Stimulated activated effector memory CD8-positive, alpha-beta T cell treated with anti-CD3 and anti-CD28 coated beads, Interleukin-12 subunit alpha, Interleukin-12 subunit beta, amount 100 ng/mL, for 72 hours (primary cell): ENCODE measurements around the gene MORN3.
"Not testable (repeated sequence)": the region's sequence is repeated elsewhere in the genome, so short reads cannot be mapped to it uniquely, and the experiment has no call there.

Source experiments
- ATAC-seq: fragments of 150-1000 bp; cut with Tn5 transposase; 2 replicates; pipeline ENCODE4 v1.10.0; 2021
- DNase-seq, 2 donors: peaks; one replicate each; pipeline ENCODE4 v3.0.0; 2021 to 2022; ENCODE audit warnings: low spot score in 2 of 2
- H3K27ac Mint-ChIP-seq: one replicate; pipeline ENCODE4 v1.8.0; 2022; ENCODE audit warnings: mild to moderate bottlenecking, mixed read lengths
- H3K36me3 Mint-ChIP-seq: one replicate; pipeline ENCODE4 v1.8.0; 2022; ENCODE audit warnings: mild to moderate bottlenecking, mixed read lengths
- H3K4me1 Mint-ChIP-seq: one replicate; pipeline ENCODE4 v1.8.0; 2022; ENCODE audit warnings: mixed read lengths
- H3K4me3 Mint-ChIP-seq: one replicate; pipeline ENCODE4 v1.8.0; 2022; ENCODE audit warnings: mild to moderate bottlenecking, mixed read lengths
- H3K9me3 Mint-ChIP-seq: one replicate; pipeline ENCODE4 v1.8.0; 2022; ENCODE audit warnings: mixed read lengths

MORN3 gene

GRCh38 chr12:121663610-121663929 is 5.9 kb downstream of the MORN3 start:
- H3K9me3 Mint-ChIP-seq: no peaks in the 10 kb centered on the region
- H3K4me1 Mint-ChIP-seq: peaks cover 60% of the 10 kb centered on the region
- peak overlapping the region; percentile 97 for H3K27ac Mint-ChIP-seq
- H3K36me3 Mint-ChIP-seq: peaks cover 39% of the 10 kb centered on the region
- peak overlapping the region; percentile 97 for H3K4me3 Mint-ChIP-seq
- DNase-seq: no peak
- ATAC-seq: no peak

GRCh38 chr12:121661353-121662105 is 7.9 kb downstream of the MORN3 start:
- not testable (repeated sequence) for ATAC-seq, H3K9me3 Mint-ChIP-seq, DNase-seq, H3K4me3 Mint-ChIP-seq
- H3K4me1 Mint-ChIP-seq: peaks cover 71% of the 10 kb centered on the region
- peaks cover 29% of the 10 kb centered on the region for H3K36me3 Mint-ChIP-seq
- H3K27ac Mint-ChIP-seq: peak overlapping the region; percentile 99

- peak overlapping the region; percentile 57 for H3K27ac Mint-ChIP-seq
- H3K4me1 Mint-ChIP-seq: peaks cover 64% of the 10 kb centered on the region
- H3K9me3 Mint-ChIP-seq: no peaks in the 10 kb centered on the region
- ATAC-seq (peak; percentile 81), DNase-seq (peak in 1 of 2 donors; percentile 70)
- peak overlapping the region; percentile 78 for H3K4me3 Mint-ChIP-seq
- H3K36me3 Mint-ChIP-seq: peaks cover 12% of the 10 kb centered on the region
Measured at GRCh38 chr12:121657305-121658008, 12.0 kb downstream of the MORN3 start.

- H3K4me3 Mint-ChIP-seq: no peak overlapping the region
- no peaks in the 10 kb centered on the region for H3K9me3 Mint-ChIP-seq
- no peak for DNase-seq
- peaks cover 14% of the 10 kb centered on the region for H3K36me3 Mint-ChIP-seq
- peaks cover 62% of the 10 kb centered on the region for H3K4me1 Mint-ChIP-seq
- no peak for ATAC-seq
- H3K27ac Mint-ChIP-seq: no peak overlapping the region
Measured at GRCh38 chr12:121656122-121656521, 13.3 kb downstream of the MORN3 start.

GRCh38 chr12:121653999-121654398 is 15.5 kb downstream of the MORN3 start:
- Mint-ChIP-seq H3K4me1 (peaks cover 64% of the 10 kb centered on the region), H3K9me3 (no peaks in the 10 kb centered on the region), H3K4me3 (no peak overlapping the region), H3K27ac (peak overlapping the region; percentile 63), H3K36me3 (peaks cover 24% of the 10 kb centered on the region)
- ATAC-seq (no peak), DNase-seq (no peak)

DNA sequence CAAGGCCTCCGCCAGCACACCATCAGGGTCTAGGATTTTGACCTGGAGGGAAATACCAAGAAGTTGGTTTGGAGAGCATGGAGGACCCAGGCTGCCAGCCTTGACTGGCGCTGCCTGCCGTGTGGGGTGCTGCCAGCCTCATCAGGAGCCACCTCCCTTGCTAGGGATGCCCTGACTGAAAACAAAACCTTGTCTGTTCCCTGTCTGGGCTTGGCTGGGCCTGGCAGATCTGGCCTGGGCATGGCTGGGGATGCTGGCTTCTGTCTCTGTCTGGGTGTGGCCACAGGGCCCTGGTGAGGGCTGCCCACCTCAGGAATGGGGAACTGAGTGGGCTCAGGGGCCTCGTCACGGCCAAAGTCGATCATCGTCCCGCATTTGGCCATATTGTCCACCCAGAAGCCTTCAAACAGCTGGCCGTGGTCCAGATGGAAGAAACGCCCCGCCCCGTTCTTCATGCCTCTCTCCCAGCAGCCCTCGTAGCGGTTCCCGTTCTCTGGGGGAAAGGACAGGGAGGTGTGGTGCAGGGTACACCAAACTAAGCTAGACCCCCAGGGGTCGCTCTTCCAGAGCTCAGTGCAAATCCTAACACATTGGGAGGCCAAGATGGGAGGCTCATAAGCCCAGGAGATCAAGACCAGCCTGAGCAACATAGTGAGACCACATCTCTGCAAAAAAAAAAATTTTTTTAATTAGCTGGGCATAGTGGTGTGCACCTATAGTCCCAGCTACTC is 16.5 kb downstream of the MORN3 start:
- H3K36me3 Mint-ChIP-seq: peaks cover 24% of the 10 kb centered on the region
- DNase-seq: no peak
- H3K9me3 Mint-ChIP-seq: no peaks in the 10 kb centered on the region
- H3K27ac Mint-ChIP-seq: no peak overlapping the region
- H3K4me1 Mint-ChIP-seq: peaks cover 60% of the 10 kb centered on the region
- no peak for ATAC-seq
- H3K4me3 Mint-ChIP-seq: no peak overlapping the region

DNA sequence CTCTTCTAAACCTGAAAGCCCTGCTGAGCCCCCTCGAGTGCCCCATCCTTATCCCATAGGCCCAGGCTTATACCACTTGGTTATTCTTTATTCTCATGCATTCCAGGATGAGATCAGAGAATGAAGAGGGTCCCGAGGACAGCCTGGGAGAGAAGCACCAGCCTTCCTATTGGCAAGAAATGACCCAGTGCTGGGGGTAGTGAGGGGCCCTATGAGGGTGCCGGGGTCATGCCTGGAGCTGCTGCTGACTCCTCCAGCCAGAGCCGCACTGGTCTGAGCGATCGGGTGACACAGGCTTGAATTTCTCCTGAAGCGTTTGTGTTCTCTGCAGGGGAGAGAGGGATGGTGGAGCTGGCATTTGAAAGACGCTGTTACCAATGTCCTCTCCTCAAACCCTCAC is 18.1 kb downstream of the MORN3 start:
- no peak for ATAC-seq
- Mint-ChIP-seq H3K36me3 (peaks cover 36% of the 10 kb centered on the region), H3K4me1 (peaks cover 45% of the 10 kb centered on the region), H3K4me3 (no peak overlapping the region), H3K27ac (peak overlapping the region; percentile 66), H3K9me3 (no peaks in the 10 kb centered on the region)
- DNase-seq: no peak

GRCh38 chr12:121649819-121650353 is 19.6 kb downstream of the MORN3 start:
- H3K4me1 Mint-ChIP-seq: peaks cover 38% of the 10 kb centered on the region
- no peak for DNase-seq

DNA sequence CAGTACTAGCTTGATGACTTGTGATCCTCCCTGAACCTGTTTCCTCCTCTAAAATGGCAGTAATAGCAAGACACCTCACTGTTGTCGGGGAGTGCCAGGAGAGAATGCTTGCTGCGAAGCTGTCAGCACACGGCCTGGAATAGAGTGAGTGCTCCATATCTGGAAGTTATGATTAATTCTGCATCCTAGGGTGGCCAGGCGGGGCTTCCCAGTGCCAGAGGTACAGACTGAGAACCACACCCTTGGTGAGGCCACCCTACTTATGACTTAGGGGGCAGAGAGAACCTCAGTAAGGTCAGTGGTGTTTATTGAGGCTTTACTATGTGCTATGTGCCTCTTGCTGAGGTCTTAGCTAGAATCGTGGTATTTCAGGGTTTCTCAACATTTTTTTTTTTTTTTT is 20.1 kb downstream of the MORN3 start:
- H3K27ac Mint-ChIP-seq: peak overlapping the region; percentile 75
- H3K4me1 Mint-ChIP-seq: peaks cover 33% of the 10 kb centered on the region
- DNase-seq (no peak), ATAC-seq (peak; percentile 29)
- peak overlapping the region; percentile 21 for H3K4me3 Mint-ChIP-seq
- H3K9me3 Mint-ChIP-seq: no peaks in the 10 kb centered on the region
- H3K36me3 Mint-ChIP-seq: peaks cover 56% of the 10 kb centered on the region

More at GRCh38 chr12:121649819-121650353, 19.6 kb downstream of the MORN3 start:
- Mint-ChIP-seq H3K36me3 (peaks cover 50% of the 10 kb centered on the region), H3K9me3 (no peaks in the 10 kb centered on the region), H3K27ac (peak overlapping the region; percentile 75), H3K4me3 (peak overlapping the region; percentile 21)
- ATAC-seq: peak; percentile 85

- no peak for DNase-seq
- peaks cover 63% of the 10 kb centered on the region for H3K36me3 Mint-ChIP-seq
- H3K4me3 Mint-ChIP-seq: no peak overlapping the region
- H3K4me1 Mint-ChIP-seq: peaks cover 25% of the 10 kb centered on the region
- no peaks in the 10 kb centered on the region for H3K9me3 Mint-ChIP-seq
- ATAC-seq: no peak
- H3K27ac Mint-ChIP-seq: peak overlapping the region; percentile 75
Measured at GRCh38 chr12:121648458-121649028, 20.9 kb downstream of the MORN3 start.

- no peak for ATAC-seq
- H3K9me3 Mint-ChIP-seq: no peaks in the 10 kb centered on the region
- H3K4me3 Mint-ChIP-seq: no peak overlapping the region
- peak overlapping the region; percentile 67 for H3K27ac Mint-ChIP-seq
- peaks cover 21% of the 10 kb centered on the region for H3K4me1 Mint-ChIP-seq
- peaks cover 87% of the 10 kb centered on the region for H3K36me3 Mint-ChIP-seq
- no peak for DNase-seq
Measured at GRCh38 chr12:121641343-121641630, 28.2 kb downstream of the MORN3 start.

DNA sequence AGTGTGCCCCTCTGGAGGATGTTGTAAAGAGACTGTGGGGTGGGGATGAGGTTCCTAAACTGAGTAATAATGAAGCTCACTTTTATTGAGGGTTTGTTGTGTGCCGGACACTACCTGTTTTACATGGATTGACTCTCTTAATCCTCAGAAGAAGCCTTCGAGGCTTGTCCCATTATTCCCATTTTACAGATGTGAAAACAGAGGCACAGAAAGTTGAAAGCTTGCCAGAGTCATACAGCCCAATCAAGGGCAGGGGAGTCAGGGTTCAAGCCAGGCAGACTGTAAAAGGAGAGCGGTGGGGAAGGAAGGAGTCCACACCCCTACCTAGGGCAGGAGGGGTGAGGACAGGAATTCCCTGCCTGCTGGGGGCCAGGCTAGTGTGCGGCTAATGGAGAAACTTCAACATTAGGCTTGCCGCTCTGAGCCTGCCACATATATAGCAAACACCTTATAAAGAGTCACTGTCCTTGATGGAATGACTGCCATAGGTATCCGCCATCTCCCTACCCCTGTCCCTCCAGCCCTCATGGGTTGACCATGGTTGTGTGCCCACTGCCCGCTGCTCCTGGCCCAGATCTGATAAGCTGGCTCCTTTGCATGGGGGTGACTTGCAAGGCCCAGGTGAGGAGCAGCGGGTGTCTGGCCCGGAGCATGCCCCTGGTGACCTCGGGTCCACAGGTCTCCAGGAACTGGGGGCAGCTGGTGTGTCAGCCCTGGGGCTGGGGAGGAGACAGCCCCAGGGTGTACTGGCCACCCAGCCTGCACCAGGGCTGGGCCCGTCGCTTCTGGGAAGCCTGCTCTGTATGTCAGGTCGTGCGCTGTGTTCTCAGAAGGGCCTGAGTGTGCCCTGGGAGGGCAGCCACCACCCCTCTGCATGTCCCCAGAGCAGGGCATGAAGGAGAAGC is 30.9 kb downstream of the MORN3 start:
- Mint-ChIP-seq H3K27ac (peak overlapping the region; percentile 96), H3K4me1 (peaks cover 30% of the 10 kb centered on the region), H3K4me3 (peak overlapping the region; percentile 72), H3K9me3 (no peaks in the 10 kb centered on the region), H3K36me3 (peaks cover 75% of the 10 kb centered on the region)
- ATAC-seq (no peak), DNase-seq (no peak)

GRCh38 chr12:121637231-121637914 is 32.1 kb downstream of the MORN3 start:
- Mint-ChIP-seq H3K36me3 (peaks cover 71% of the 10 kb centered on the region), H3K27ac (peak overlapping the region; percentile 96), H3K9me3 (no peaks in the 10 kb centered on the region), H3K4me1 (peaks cover 40% of the 10 kb centered on the region), H3K4me3 (peak overlapping the region; percentile 72)
- ATAC-seq (peak; percentile 85), DNase-seq (peak; percentile 35 to 81)

DNA sequence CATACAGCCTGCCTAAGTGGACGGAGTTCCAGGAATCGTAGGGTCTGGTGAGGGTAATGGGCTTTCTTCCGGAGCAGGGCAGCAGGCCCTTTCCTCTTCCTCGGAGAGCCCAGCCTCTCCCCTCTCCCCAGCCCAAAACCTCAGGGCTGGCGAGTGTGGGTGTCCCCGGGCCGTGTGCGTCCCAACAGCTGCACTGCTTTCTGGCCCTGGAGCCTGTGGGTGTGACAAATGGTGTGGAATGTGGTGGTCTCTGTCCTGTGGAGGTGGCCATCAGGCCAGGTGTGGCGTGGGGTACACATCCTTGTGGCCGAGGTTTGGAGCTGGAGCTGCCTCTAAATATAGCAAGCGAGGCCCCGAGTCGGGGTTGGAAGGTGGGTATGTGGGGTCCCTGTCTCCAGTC is 34.6 kb downstream of the MORN3 start:
- ATAC-seq: no peak
- DNase-seq: no peak
- Mint-ChIP-seq H3K4me3 (peak overlapping the region; percentile 9), H3K36me3 (peaks cover 67% of the 10 kb centered on the region), H3K27ac (peak overlapping the region; percentile 91), H3K9me3 (no peaks in the 10 kb centered on the region), H3K4me1 (peaks cover 59% of the 10 kb centered on the region)
